GM21526 (cell line): ENCODE results near the gene PTPRD.

ENCODE experiments used
- ATAC-seq: cut with Tn5 transposase; IDR thresholded peaks from one replicate; pipeline ENCODE4 v1.9.1; 2021; ENCODE audit warnings: moderate library complexity; ENCODE audit not compliant: unreplicated experiment, low FRiP score

PTPRD gene

DNA sequence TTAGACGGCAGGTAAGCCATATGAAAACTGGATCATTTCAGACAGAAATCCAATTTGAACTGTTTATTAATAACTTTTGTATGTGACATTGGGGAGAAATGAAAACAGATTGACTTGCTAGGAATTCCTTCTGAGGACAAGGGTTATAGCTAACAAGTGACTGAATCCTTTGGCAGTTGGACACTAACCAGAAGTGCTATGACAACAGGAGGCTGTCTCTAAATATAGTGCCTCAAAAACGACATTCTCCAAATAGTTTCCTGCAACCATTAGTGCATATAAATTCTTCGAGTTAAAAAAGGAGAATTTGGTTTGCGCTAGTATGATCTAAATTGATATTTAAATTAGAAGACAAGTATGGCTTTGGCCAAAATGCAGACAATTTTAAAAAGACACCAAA is 338.6 kb downstream of the PTPRD start:
- ATAC-seq: no peak

DNA sequence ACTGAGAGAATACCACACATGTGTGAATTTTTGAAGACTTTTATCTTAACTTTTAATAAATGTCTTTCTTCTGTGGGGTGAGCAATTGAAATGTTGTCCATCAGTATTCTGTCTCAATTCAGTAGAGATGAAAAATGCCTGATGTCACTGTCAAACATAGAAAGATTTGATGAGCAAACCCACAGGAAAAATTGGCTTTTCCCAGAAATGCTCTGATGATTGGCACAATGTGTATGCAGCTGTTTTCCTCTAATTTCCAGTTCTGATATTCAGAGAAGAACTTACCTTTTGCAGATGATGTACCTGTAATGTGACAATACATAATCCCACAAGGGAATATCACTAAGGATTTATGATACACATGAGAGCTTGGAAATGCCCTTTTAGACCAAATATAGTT is 340.0 kb downstream of the PTPRD start:
- no peak for ATAC-seq

DNA sequence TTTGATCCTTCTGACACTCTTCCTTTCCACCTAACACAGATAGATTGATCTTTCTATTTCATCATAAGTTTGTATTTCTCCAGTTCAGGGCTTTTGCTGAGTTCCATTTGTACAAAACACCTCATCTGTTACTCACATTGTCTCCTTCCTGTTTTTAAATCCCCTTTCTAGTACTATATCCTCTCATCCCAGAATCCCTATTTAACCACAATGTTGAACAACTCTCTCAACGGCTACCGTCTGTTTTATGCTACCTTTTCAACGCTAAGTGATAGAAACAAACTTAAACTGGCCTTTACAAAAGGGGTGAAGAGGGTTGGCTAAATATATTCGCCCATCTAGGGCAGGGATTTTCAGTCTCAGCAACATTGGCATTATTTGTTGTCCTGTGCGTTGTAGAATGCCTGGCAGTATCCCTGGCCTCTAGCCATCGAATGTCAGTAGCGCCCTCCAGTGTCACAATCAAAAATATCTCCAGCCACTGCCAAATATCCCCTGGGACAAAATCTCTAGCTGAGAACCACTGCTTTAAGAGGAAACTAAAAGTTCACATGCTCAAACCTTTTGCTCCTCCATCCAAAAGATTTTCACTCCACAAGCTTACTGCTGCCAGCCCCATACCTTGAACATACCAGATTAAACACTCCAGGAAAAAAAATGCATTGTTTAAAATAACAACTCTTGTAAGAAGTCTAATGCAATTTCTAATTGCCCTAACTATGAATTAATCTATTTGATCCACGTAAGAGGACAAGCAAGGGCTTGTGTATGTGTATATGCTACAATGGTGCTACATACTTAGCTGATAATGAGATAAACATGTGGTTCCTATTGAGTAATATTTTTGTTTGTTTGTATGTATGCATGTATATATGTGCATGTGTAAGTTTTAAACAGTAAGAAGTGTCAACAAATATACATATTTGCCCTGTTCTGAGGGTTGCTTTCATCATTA is 344.0 kb downstream of the PTPRD start:
- no peak for ATAC-seq

DNA sequence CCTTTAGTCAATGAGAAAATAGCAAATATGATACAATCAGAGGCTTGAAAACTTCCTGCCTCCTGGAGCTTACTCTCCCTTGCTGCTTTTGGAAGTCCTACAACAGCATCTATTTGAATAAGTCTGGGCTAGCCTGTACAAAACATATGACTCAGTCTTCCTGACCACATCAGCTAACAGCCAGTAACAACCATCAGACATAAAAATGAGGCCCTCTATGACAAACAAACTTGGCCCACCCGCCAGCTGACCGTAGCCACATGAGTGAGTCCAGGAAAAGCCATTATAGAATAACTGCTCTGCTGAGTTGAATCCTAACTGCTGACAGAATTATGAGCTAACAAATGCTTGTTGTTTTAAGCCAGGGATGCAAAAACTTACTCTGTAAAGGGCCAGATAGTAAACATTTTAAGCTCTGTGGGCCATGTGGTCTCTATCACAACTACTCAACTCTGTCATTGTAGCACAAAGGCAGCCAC is 347.6 kb downstream of the PTPRD start:
- no peak for ATAC-seq

DNA sequence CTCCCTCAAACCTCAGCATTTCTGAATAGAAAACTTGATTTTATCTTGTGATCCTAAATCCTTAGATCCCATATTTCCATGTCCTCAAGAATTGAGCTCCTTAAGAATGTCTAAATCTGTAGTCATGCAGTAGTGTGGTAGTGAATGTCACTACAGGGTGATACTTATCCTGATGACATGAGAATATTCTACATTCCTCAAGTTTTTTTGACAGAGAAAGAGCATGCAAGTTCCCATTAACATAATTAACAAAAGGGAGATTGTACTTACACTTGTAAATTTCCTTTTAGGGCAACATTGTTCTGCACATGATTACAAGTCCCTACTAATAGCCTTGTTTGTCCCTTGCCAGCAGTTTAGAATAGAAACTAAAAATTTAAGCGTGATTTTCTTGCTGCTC is 352.3 kb downstream of the PTPRD start:
- no peak for ATAC-seq

DNA sequence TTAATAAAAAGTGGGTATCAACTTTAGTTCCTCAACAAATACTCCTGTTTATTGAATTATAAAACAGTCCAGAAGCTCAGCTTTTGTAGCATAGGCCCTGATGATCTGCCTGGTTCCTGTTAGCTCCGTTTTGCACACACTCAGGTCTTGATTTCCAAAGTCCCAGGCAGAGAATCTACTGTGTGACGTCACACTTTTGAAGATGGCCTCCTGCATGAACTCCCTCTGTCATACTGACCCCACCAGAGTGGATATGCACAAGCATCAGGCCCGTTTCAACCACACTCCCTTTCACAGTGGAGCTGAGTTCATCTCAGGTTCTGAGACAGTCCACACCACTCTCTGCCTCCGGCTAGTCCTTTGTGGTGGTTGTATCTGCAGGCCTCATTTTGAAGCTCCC is 353.1 kb downstream of the PTPRD start:
- no peak for ATAC-seq

DNA sequence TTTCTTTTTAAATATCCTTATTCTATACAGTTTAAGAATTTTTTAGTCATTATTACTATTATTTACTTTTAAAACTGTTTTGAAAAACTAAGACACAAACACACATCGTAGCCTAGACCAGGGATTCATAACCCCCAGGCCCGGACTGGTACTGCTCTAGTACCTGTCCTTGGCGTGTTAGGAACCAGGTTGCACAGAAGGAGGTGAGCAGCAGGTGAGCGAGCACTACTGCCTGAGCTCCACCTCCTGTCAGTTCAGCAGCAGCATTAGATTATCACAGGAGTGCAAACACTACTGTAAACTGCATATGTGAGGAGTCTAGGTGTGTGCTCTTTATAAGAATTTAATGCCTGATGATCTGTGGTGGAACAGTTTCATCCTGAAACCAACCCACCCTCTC is 357.0 kb downstream of the PTPRD start:
- no peak for ATAC-seq

DNA sequence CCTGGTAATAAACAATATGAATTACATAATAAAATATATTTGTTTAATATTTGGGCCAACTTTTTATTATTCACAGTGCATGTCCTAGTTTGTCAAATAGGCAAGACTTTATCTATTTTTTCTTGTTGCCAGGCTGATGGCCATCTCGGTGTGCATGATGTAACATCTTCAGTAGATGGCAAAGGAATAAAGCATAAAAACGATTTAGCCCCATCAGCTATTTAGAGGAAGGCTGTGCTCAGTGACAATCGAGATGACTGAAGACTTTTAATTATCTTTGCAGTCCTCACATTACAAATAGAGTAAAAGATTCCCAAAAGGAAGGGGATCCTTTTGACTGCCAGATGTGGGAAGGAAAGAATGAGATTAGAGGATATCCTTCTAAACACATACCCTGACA is 358.5 kb downstream of the PTPRD start:
- ATAC-seq: no peak

DNA sequence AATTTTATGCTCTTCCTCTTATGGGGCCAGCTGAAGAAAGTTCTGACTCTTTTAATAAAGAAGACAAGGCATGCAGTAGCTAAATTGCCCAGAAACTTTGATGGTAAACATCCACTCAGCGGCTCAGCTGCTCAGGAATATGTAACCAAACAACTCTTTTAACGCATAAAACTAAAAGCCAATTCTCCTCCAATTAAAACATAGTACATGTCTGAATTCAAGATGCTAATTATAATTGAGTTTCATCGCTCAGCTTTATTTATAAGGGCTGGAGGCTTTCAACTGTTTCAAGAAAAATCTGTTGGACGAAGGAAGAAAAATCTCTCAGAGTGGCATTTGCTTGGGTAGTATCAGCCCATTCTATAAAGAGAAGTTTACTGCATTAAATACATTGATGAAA is 359.5 kb downstream of the PTPRD start:
- no peak for ATAC-seq

DNA sequence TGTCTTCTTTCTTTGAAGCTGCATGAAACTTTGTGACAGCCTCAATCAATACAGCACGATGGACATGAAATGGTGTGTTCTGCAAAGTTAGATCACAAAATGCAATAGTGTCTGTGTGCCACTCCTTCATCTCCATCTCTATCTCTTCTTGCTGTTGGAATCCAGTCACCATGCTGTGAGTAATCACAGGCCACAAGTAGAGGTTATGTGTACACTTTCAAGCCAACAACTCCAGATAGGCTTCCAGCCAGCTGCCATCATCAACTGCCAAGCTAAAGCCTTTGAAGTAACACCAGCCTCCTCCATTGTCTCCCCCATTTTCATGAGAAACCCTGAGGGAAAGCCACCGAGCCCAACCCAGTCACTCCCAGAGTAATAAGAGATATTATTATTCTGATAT is 360.6 kb downstream of the PTPRD start:
- ATAC-seq: no peak

DNA sequence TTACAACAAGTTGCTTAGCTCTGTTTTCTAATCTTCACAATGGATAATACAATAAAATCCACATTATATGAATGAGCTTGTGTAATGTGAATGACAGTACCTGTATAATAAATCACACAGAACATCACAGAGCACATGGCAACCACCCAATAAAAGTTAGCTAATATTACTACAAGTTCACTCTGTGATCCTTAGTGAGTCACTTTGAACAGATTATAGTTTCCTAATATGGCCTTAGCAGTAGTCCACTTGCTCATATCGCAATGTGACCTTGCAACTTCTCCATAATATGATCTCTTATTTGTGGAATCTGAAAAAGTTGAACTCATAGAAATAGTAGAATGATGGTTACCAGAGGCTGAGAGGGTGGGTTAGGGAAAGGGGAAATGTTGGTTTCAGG is 361.3 kb downstream of the PTPRD start:
- no peak for ATAC-seq

DNA sequence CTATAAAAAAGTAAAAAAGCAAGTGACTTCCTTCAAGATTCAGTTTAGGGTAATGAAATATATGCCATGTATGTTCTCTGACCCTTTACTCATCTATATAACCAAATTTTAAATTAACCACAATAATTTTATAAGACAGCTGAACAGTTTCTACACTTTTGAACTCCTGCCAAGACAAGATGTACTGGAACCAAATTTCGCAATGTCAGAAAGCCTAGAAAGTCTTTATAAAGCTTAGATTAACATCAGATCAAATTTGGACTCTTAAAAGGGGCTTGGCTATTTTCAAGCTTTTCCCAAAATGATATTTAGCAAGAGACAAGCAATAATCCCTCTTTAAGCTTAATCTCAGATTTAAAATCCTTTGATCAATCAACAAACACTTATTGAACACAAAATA is 362.6 kb downstream of the PTPRD start:
- no peak for ATAC-seq

DNA sequence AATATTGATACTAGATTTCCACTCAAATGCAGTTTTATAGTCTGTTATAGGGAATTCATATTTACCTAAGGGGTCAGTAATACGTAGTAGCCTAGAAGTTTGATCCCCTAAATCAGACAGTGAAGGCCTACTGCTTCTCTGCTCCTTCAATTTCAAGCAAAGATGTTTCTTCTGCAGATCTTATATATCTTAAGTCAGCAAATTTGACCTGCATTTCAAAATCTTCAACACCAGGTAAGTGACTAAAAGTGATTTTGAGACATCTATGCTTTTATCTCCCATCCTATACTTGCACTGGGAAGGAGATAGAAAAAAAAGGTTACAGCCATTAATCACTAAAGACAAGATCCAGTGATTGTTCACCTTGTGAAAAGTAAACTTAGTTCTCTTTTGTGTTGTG is 363.9 kb downstream of the PTPRD start:
- ATAC-seq: no peak

DNA sequence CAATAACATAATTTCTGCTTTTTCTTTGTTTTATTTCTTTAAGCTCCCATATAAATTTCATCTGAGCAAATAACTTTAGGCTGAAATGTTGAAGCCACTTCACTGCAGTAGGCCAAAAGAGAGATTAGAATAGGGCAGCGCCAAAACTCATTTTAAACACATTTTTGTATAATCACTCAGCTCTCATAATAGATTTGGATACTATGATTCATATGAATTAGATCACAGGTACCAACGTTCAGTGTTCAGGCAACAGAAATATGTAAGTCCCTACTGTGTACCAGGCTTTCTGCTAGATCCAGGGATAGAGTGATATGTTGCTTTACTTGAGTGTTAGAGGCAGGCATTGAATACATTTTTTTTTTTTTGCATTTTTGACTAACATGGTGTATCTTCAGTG is 370.5 kb downstream of the PTPRD start:
- no peak for ATAC-seq

DNA sequence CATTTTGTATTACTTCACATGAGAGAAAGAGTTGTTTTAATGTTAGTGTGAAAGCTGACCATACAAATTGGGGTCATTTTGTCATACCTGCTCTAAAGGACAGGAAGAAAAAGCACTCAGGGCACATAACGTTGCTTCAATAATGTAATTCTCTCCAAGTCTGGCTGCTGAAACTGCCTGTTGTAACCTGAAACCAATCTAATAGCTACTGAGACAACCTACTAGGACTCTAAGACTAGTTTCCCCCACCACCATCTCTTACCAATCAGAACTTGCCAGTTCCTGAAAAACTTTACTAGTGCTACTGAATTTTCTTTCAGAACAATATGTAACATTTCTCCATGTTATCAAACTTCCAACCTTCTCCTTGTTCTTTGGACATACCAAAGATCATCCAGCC is 374.7 kb downstream of the PTPRD start:
- ATAC-seq: no peak

DNA sequence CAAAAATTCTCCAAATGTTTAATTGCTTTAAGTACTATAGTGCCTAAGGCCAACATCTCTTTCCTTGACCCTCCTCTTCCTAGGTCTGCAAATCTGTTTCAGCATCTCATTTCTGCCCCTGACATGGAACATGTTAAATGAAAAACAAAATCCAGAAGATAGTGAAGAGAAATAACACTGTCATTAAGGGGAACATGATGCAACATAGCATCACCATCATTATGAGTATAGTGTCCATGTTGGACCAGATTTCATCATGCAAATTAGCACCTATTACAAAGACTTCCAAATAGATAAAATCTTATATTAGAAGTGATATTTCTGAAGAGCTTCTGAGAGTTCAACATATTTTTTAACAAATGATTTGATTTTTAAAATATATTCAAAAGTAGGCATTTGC is 375.2 kb downstream of the PTPRD start:
- no peak for ATAC-seq

DNA sequence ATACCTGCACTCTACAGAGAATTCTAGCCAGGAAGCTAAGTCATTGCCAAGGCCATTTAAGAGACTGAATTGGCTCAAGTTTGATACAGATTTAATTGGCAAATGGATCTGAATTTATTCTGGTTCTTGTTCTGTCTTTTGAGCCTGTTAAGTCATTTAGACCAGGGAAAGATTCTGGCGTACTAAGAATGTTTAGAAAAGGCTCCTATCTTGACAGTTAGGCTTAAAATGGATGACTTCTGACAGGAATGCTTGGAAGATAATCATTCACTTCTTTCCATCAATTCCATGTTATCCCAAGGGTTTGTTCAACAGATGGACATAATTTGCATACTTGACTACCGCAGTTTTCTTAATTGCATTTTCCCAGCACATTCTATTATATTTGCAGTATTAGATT is 376.6 kb downstream of the PTPRD start:
- no peak for ATAC-seq

DNA sequence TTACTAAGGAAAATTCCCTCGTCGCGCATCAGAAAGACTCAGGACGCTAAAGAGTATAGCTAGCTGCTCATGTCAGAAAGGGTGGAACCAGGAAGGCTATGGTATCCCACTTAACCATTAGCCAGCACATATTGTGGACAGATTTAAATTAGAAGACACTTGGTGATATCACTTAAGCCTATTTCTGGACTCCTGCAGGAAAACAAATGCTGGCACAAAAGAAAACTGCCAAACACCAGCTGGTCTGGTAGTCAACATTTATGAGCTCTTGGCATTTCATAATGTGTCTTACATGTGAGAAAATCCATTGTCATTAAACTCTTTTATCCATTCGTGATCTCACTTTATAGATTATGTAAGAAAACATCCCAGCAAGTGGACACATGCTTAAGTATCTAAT is 377.4 kb downstream of the PTPRD start:
- ATAC-seq: no peak

DNA sequence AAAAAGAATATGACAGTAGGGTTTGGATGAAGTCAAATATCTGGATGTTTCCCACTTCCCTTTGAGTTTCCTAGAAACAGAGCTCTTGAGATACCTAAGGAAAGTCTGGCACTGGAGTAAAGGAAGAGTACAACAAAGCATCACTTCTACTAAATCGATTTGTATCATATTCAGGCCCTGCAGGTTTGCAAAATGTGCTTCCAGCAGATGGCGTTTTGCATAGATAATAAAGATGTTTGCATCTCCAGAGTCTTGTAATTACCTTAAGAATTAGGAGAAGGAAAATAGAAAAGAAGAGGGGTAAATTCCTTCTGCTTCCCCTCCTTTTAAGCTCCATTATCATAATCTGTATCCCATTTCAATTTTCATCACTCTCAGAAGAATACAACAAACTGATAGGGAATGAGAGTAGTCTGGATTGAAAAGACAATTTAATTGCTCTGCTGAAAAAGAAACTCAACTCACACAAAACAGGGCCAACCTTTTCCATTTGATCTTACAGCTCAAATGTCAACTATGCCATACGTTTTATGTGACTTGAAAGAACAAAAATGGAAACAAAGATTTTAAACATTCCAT is 380.4 kb downstream of the PTPRD start:
- ATAC-seq: no peak

DNA sequence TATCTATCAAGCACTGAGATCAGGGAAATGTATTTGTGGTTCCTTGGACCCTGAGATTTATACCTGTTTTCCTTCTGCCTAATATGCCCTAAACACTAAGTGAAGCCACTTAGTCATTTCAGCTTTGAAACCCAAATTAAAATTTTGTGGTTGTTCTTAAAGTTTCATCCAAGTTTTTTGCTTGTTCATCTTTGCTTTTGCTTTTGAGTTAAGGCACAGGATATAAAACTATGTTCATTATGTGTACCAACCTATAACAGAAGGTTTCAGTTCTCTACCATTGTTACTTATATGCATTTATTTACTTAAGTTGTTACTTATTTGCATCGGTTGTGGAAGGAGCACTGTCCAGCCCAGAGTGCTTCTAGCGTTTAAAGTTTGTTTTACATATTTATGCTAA is 382.3 kb downstream of the PTPRD start:
- ATAC-seq: no peak

DNA sequence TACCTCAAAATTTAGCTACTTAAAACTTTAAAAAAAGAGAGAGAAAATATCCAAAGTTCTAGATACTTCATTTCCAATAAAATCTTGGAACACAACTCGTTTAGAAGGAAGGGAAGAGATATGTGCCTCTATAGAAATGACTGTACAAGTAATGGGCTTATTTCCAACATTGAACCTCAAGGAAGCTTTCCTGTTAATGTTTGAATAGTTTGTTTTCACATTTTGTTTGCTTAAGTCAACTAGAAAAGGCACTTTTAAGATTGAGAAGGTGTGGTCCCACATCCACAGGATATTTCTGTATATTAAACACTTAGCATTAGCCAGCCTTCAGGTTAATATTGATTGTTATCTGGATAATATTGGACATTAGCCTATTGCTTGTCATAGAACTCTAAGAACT is 384.7 kb downstream of the PTPRD start:
- ATAC-seq: no peak

DNA sequence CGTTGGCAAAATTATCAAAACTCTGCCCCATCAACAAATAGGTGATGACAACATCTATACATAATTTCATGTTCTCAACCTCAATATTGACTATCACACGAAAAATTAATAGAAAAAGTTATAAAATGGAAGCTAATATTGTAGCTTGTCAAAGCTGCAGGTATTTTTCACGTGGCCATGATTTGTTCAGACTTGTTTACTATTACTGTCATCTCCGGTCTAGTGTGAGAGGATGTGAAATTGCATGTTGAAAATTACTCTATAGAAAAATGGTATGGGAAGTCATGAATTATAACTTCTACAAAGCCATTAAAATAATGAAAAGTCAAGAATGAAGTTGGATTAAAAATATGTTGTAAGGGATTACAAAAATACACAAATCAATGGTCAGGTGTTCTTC is 385.8 kb downstream of the PTPRD start:
- no peak for ATAC-seq
